Pancreas (tissue), 10 donors: ENCODE measurements around the gene POLR3GL. TPM values are rescaled to one million over a fixed set of nuclear protein-coding genes. Genes with fewer than 3 reads are reported as not detected.

ENCODE experiments used
- ATAC-seq, 4 donors: fragments of 200-7000 bp; cut with Tn5 transposase; one replicate each; pipeline versions ENCODE4 v1.8.0 to v1.9.1; 2020; ENCODE audit warnings: mild to moderate bottlenecking in 4 of 4, moderate library complexity in 4 of 4
- DNase-seq, 6 donors: peaks; one replicate each; pipeline ENCODE4 v3.0.0-alpha.2; 2020
- FAIRE-seq: peaks from 2 replicates; lab custom pipeline; 2012; peaks lifted over from hg19 to GRCh38; lab: Jason Lieb, UNC
- H3K27ac ChIP-seq, 4 donors: fragments of 200-600 bp; sonication (generic); 1 replicate in 3 of 4; 2 replicates in 1 of 4; pipeline versions ENCODE4 v1.5.0 to v1.8.0; 2020
- H3K27me3 ChIP-seq, 4 donors: fragments of 200-600 bp; one replicate each; pipeline ENCODE4 v1.8.0; 2021
- H3K36me3 ChIP-seq, 3 donors: fragments of 200-600 bp; sonication (generic) in 1 of 3; one replicate each; pipeline versions ENCODE4 v1.5.0 to v1.8.0; 2020 to 2021
- H3K4me1 ChIP-seq, 3 donors: fragments of 200-600 bp; one replicate each; pipeline ENCODE4 v1.8.0; 2021
- H3K4me3 ChIP-seq, 4 donors: fragments of 200-600 bp; sonication (generic) in 2 of 4; one replicate each; pipeline versions ENCODE4 v1.5.0 to v1.8.0; 2020 to 2021
- H3K9me3 ChIP-seq, 4 donors: fragments of 200-600 bp; one replicate each; pipeline ENCODE4 v1.8.0; 2021
- WGBS, 2 donors: extraction: QIAGEN DNeasy Blood & Tissue Kit; methylation state at CpG; one replicate each; pipeline ENCODE4 v1.1.7; 2013; 5-methylcytosine and 5-hydroxymethylcytosine counted together
- intact Hi-C, 3 donors: fragments of 100-400 bp; cut with DNase I; formaldehyde crosslinking; loops; one replicate each; pipeline versions ENCODE4 v1.11.1 to v1.14.2; 2022
- polyA plus RNA-seq, 2 donors: library from polyadenylated mRNA; stranded (reverse); fragments of 200-250 nt; gene quantifications; one replicate each; pipeline ENCODE4 v1.2.3, GENCODE V29; 2013
- total RNA-seq, 6 donors: library from RNA; stranded (reverse); fragmentation: NEBNext Ultra II Directional in 4 of 6; extraction: Animal tissue kit (Norgen Biotek cat#: 25700) in 4 of 6; gene quantifications; one replicate each; pipeline versions ENCODE4 v1.2.1 to v1.2.4, GENCODE V29; 2021 to 2023
- TF ChIP-seq, protein P1 (sequence below), 4 donors: fragments of 200-600 bp; sonication (generic) in 3 of 4; IDR thresholded peaks; one replicate each; pipeline versions ENCODE4 v1.5.0 to v1.8.0; 2021; ENCODE audit warnings: antibody characterized with exemption in 4 of 4
- donor health status: healthy with polysubstance abuse.
- donor health status: DM: no; HTN: no; CAD: no; lungs with moderate emphysema.
- donor health status: DM: no; HTN: no; CAD: no.
- donor health status: control.
- donor health status: control.
- donor health status: Bipolar disorder and iron deficiency.
- donor health status: DM: yes; HTN: yes; CAD: no.
- donor health status: DM: no; HTN: no; CAD: no.
- donor health status: DM: no; HTN: no; CAD: no.
- donor health status: DM: yes; HTN: yes; CAD: no.

Gene POLR3GL
- total and polyA plus RNA-seq, 8 donors: 3.9 to 27.6 (median 6.3) TPM

DNA sequence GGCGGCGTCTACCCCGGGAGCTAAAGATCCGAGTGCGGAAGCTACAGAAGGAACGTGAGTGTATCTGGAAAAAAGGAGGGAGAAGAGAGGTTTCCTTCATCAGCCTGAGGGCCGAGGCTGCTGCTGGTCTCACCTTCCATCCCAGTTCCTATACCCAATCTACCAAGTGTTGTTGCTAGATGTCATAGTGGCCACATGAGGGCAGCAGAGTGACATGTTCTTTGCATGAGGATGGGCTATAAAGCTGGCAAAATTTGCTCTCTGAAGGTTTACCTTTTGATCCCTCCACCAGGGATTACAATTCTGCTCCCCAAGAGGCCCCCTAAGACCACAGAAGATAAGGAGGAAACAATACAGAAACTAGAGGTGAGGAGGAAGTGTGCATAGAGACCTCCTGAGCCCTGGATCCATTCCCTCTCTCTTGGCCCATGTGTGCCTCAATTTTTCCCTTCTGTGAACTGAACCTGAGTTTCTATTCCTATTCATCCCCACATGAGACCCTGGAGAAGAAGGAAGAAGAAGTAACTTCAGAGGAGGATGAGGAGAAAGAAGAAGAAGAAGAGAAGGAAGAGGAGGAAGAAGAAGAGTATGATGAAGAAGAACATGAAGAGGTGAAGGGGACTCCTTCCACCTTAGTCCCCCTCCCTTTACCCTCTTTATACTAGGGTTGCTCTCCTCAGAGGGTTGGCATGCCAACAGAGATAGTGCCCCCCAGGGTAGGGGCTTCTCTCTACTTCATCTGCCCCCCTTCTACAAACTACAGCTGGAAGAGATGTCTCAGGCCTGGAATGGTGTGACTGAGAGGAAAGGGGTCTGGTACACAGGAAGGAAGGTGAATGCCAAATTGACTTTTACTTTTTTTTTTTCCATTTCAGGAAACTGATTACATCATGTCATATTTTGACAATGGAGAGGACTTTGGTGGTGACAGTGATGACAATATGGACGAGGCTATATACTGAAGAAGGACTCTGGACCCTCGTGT is 13.3 kb downstream of the POLR3GL start:
- 20 to 27% methylated on average over 9 of the region's 9 CpGs for whole genome bisulfite sequencing, 2 donors
- Histone ChIP-seq H3K9me3 (no peaks in the 10 kb centered on the region), H3K4me1 (peaks cover 37 to 47% (median 39%) of the 10 kb centered on the region in 3 donors), H3K4me3 (no peak overlapping the region), H3K36me3 (no peaks in the 10 kb centered on the region), H3K27me3 (no peaks in the 10 kb centered on the region), H3K27ac (peak overlapping the region; percentile 38 to 92 (median 82))
- ATAC-seq (peak; percentile 51 to 78 (median 74)), DNase-seq (peak in 5 of 6 donors; percentile 62 to 79 (median 70)), FAIRE-seq (no peak)
- TF ChIP-seq, protein P1, sequence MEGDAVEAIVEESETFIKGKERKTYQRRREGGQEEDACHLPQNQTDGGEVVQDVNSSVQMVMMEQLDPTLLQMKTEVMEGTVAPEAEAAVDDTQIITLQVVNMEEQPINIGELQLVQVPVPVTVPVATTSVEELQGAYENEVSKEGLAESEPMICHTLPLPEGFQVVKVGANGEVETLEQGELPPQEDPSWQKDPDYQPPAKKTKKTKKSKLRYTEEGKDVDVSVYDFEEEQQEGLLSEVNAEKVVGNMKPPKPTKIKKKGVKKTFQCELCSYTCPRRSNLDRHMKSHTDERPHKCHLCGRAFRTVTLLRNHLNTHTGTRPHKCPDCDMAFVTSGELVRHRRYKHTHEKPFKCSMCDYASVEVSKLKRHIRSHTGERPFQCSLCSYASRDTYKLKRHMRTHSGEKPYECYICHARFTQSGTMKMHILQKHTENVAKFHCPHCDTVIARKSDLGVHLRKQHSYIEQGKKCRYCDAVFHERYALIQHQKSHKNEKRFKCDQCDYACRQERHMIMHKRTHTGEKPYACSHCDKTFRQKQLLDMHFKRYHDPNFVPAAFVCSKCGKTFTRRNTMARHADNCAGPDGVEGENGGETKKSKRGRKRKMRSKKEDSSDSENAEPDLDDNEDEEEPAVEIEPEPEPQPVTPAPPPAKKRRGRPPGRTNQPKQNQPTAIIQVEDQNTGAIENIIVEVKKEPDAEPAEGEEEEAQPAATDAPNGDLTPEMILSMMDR (IDR thresholded peaks at IDR 0.05): peak; percentile 66 to 81 (median 77)
- intact Hi-C loops: loop anchor here in 1 of 3 donors (5.0 kb wide), 1 partner anchor 35 kb away; no protein-coding TSS in a partner anchor

DNA sequence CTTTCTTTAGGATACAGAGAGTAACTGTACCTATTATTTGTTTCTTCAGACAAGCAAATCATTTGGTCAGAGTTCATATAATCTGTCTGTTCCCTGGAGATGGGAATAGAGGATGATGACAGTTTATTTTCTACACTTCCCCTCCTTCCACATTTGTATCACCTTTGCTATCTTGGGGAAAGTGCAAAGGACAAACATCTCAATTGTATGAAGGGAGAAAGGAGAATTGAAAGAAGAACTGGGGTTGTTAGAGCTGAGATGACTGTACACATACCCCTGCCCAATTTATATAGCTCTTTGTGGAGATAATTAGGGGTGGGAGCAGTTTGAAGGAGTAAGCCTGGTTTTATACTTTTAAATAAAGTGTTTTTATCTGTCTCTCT is 14.0 kb downstream of the POLR3GL start:
- no peak for FAIRE-seq
- peaks cover 42 to 53% (median 44%) of the 10 kb centered on the region in 3 donors for H3K4me1 ChIP-seq

DNA sequence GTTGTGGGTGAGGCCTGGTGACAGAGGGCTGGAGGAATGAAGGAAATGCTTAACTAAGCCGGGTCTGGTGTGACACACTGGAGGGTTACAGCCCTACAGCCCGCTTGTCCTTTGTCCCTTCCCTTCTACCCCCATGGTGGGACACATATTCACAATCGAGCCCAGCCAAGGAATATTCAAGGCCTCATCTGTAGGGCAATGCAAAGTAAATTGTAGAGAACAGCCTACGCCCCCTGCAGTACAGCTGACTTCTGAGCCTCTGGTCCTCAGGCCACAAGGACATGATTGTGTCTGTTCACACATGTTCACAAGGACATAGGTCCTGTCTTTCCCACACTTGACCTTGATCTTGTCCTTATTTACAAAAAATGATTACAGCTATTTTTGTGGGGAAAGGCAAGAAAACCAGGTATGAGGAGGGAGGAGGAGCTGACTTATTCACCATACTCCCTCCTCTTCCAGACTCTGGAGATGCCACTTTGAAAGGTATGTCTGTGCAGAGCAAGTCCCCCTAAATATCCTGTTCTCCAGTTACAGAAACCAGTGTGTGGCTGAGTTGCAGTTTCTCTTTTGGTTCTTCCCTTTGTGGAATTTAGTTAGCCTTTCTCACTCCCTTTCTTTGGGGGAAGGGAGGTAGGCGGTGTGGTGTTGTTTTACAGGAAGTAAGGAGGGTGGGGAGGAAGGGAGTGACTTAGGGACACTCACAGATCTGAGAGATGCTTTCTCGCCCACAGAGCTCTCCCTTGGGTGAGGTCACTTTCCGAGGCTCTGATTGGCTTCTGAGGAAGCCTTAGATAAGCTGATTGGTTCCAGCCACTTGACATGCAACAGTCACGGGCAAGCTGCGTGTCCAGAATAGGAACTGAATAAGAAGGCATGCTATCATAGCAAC is 14.6 kb downstream of the POLR3GL start:
- Histone ChIP-seq H3K9me3 (no peaks in the 10 kb centered on the region), H3K4me1 (peaks cover 42 to 59% (median 50%) of the 10 kb centered on the region in 3 donors), H3K36me3 (no peaks in the 10 kb centered on the region), H3K4me3 (peak overlapping the region in 2 of 4 donors; percentile 12 to 17), H3K27me3 (no peaks in the 10 kb centered on the region), H3K27ac (peak overlapping the region; percentile 69 to 92 (median 82))
- ATAC-seq: peak; percentile 73 to 87 (median 82)
- 32 to 49% methylated on average over 9 of the region's 9 CpGs for WGBS, 2 donors
- DNase-seq: peak in 4 of 6 donors; percentile 77 to 87 (median 82)
- intact Hi-C loops: loop anchor here in 1 of 3 donors (5.0 kb wide), 1 partner anchor 33 kb away; no protein-coding TSS in a partner anchor
- peak; percentile 76 for FAIRE-seq
- TF ChIP-seq, protein P1 (IDR thresholded peaks at IDR 0.05): no peak

More for the DNA sequence above, 14.0 kb downstream of the POLR3GL start:
- H3K27ac ChIP-seq: peak overlapping the region; percentile 38 to 92 (median 82)
- intact Hi-C loops: loop anchor here in 1 of 3 donors (5.0 kb wide), 1 partner anchor 34 kb away; no protein-coding TSS in a partner anchor
- no peaks in the 10 kb centered on the region for H3K9me3 ChIP-seq
- ATAC-seq (no peak), DNase-seq (no peak)
- H3K36me3 ChIP-seq: no peaks in the 10 kb centered on the region
- peak overlapping the region in 2 of 4 donors; percentile 12 to 17 for H3K4me3 ChIP-seq
- no peaks in the 10 kb centered on the region for H3K27me3 ChIP-seq
- TF ChIP-seq, protein P1 (IDR thresholded peaks at IDR 0.05): no peak

- ATAC-seq (peak in 2 of 4 donors; percentile 1 to 7), FAIRE-seq (no peak), DNase-seq (peak in 1 of 6 donors; percentile 12)
- H3K27me3 ChIP-seq: no peaks in the 10 kb centered on the region
- 65 to 66% methylated on average over 7 of the region's 7 CpGs for WGBS, 2 donors
- TF ChIP-seq, protein P1 (IDR thresholded peaks at IDR 0.05): no peak
- H3K27ac ChIP-seq: peak overlapping the region; percentile 69 to 92 (median 82)
- no peaks in the 10 kb centered on the region for H3K36me3 ChIP-seq
- no peak overlapping the region for H3K4me3 ChIP-seq
- H3K4me1 ChIP-seq: peaks cover 45 to 67% (median 58%) of the 10 kb centered on the region in 3 donors
- intact Hi-C loops: loop anchor here in 1 of 3 donors (5.0 kb wide), 1 partner anchor 32 kb away; no protein-coding TSS in a partner anchor
- H3K9me3 ChIP-seq: no peaks in the 10 kb centered on the region
These were observed 15.4 kb downstream of the POLR3GL start for GRCh38 chr1:145979746-145980456.
